ENCODE results near the gene IL12A.

IL12A gene

GRCh38 chr3:160022068-160022467 lies 33.4 kb downstream of the IL12A start:
- no peak overlapping the region for H2BK5ac ChIP-seq (ENCODE audit: low read depth, low read length, poor library complexity)
- H2BK120ac ChIP-seq (ENCODE audit: insufficient read depth, low read length, poor library complexity): no peak overlapping the region
- no peak overlapping the region for H2AK5ac ChIP-seq (ENCODE audit: low read length)
- no peaks in the 10 kb centered on the region for H3K36me3 ChIP-seq (ENCODE audit: control insufficient read depth in 1 of 2, insufficient read depth in 2 of 2, low read length in 2 of 2)
- no peak overlapping the region for H3K27ac ChIP-seq (ENCODE audit: low read depth, low read length)
- H3K4me2 ChIP-seq (ENCODE audit: low read length): no peak overlapping the region
- H3K4ac ChIP-seq (ENCODE audit: low read depth, low read length): no peak overlapping the region
- H4K12ac ChIP-seq (ENCODE audit: low read depth, low read length): no peak overlapping the region
- no peak overlapping the region for H4K91ac ChIP-seq (ENCODE audit: low read depth, low read length)
- no peak overlapping the region for H2BK12ac ChIP-seq (ENCODE audit: low read length)
- no peak overlapping the region for H4K8ac ChIP-seq (ENCODE audit: low read depth, low read length)
- no peaks in the 10 kb centered on the region for H3K4me1 ChIP-seq (ENCODE audit: control insufficient read depth in 1 of 2, insufficient read depth in 2 of 2, low read length in 2 of 2)
- DNase-seq: no peak
- H3K23ac ChIP-seq (ENCODE audit: low read length): no peak overlapping the region
- no peak overlapping the region for H3K14ac ChIP-seq (ENCODE audit: low read length)
- no peaks in the 10 kb centered on the region for H3K79me1 ChIP-seq (ENCODE audit: low read length)
- H3K4me3 ChIP-seq (ENCODE audit: low read depth, low read length): no peak overlapping the region
- H3K79me2 ChIP-seq (ENCODE audit: control insufficient read depth, insufficient read depth, low read length, poor library complexity): no peaks in the 10 kb centered on the region
- H3K9me3 ChIP-seq (ENCODE audit: insufficient read depth, low read depth, low read length): no peaks in the 10 kb centered on the region
- no peaks in the 10 kb centered on the region for H3K27me3 ChIP-seq (ENCODE audit: insufficient read depth, low read length)
- no peak overlapping the region for H2AFZ ChIP-seq (ENCODE audit: insufficient read depth, low read length, poor library complexity)
- no CpG with 5 or more reads among the region's 9 CpGs for WGBS (ENCODE audit: extremely low coverage, insufficient coverage, insufficient read length)
- no peak overlapping the region for H3K9ac ChIP-seq (ENCODE audit: low read length)
- no peak overlapping the region for H3K18ac ChIP-seq (ENCODE audit: low read length)

DNA sequence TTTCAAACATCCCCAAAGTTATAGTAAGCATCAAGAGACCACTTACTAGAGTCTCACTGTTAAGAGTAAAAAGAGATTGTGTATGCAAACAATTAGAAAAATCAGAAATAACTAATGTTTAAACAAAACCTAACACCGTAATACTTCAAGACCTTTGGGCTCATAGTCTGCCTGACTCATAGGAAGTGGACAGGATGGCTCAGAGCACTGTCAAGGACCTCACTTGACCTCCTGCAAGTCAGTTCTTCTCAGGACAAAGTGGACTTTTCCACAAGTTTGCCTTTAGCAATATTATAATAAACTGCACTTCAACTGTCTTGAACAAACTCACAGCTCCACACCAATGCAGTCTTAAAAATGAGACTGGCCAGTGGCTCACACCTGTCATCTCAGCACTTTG lies 34.8 kb downstream of the IL12A start:
- Histone ChIP-seq H3K18ac (ENCODE audit: low read length) (no peak overlapping the region), H3K79me2 (ENCODE audit: control insufficient read depth, insufficient read depth, low read length, poor library complexity) (no peaks in the 10 kb centered on the region), H4K12ac (ENCODE audit: low read depth, low read length) (no peak overlapping the region), H3K9me3 (ENCODE audit: insufficient read depth, low read depth, low read length) (no peaks in the 10 kb centered on the region), H2AFZ (ENCODE audit: insufficient read depth, low read length, poor library complexity) (no peak overlapping the region), H3K27ac (ENCODE audit: low read depth, low read length) (no peak overlapping the region), H3K4me3 (ENCODE audit: low read depth, low read length) (no peak overlapping the region), H3K79me1 (ENCODE audit: low read length) (no peaks in the 10 kb centered on the region), H2BK12ac (ENCODE audit: low read length) (no peak overlapping the region), H2AK5ac (ENCODE audit: low read length) (no peak overlapping the region), H3K36me3 (ENCODE audit: control insufficient read depth in 1 of 2, insufficient read depth in 2 of 2, low read length in 2 of 2) (no peaks in the 10 kb centered on the region), H3K4ac (ENCODE audit: low read depth, low read length) (no peak overlapping the region), H3K9ac (ENCODE audit: low read length) (no peak overlapping the region), H2BK120ac (ENCODE audit: insufficient read depth, low read length, poor library complexity) (no peak overlapping the region), H3K4me2 (ENCODE audit: low read length) (no peak overlapping the region), H2BK5ac (ENCODE audit: low read depth, low read length, poor library complexity) (no peak overlapping the region), H3K4me1 (ENCODE audit: control insufficient read depth in 1 of 2, insufficient read depth in 2 of 2, low read length in 2 of 2) (no peaks in the 10 kb centered on the region), H4K91ac (ENCODE audit: low read depth, low read length) (no peak overlapping the region), H3K23ac (ENCODE audit: low read length) (no peak overlapping the region), H4K8ac (ENCODE audit: low read depth, low read length) (no peak overlapping the region), H3K14ac (ENCODE audit: low read length) (no peak overlapping the region), H3K27me3 (ENCODE audit: insufficient read depth, low read length) (no peaks in the 10 kb centered on the region)
- DNase-seq: no peak
- no CpG with 5 or more reads among the region's 1 CpG for WGBS (ENCODE audit: extremely low coverage, insufficient coverage, insufficient read length)

GRCh38 chr3:160027541-160028195 lies 39.0 kb downstream of the IL12A start:
- no peaks in the 10 kb centered on the region for H3K4me1 ChIP-seq (ENCODE audit: control insufficient read depth in 1 of 2, insufficient read depth in 2 of 2, low read length in 2 of 2)
- H2AFZ ChIP-seq (ENCODE audit: insufficient read depth, low read length, poor library complexity): no peak overlapping the region
- no peak overlapping the region for H3K4me2 ChIP-seq (ENCODE audit: low read length)
- H4K8ac ChIP-seq (ENCODE audit: low read depth, low read length): no peak overlapping the region
- no peaks in the 10 kb centered on the region for H3K27me3 ChIP-seq (ENCODE audit: insufficient read depth, low read length)
- no peak overlapping the region for H3K27ac ChIP-seq (ENCODE audit: low read depth, low read length)
- H4K91ac ChIP-seq (ENCODE audit: low read depth, low read length): no peak overlapping the region
- no peaks in the 10 kb centered on the region for H3K9me3 ChIP-seq (ENCODE audit: insufficient read depth, low read depth, low read length)
- H3K18ac ChIP-seq (ENCODE audit: low read length): no peak overlapping the region
- H3K79me1 ChIP-seq (ENCODE audit: low read length): no peaks in the 10 kb centered on the region
- H3K36me3 ChIP-seq (ENCODE audit: control insufficient read depth in 1 of 2, insufficient read depth in 2 of 2, low read length in 2 of 2): no peaks in the 10 kb centered on the region
- no peaks in the 10 kb centered on the region for H3K79me2 ChIP-seq (ENCODE audit: control insufficient read depth, insufficient read depth, low read length, poor library complexity)
- no peak overlapping the region for H4K12ac ChIP-seq (ENCODE audit: low read depth, low read length)
- no peak overlapping the region for H2BK12ac ChIP-seq (ENCODE audit: low read length)
- WGBS (ENCODE audit: extremely low coverage, insufficient coverage, insufficient read length): no CpG with 5 or more reads among the region's 6 CpGs
- H3K4me3 ChIP-seq (ENCODE audit: low read depth, low read length): no peak overlapping the region
- H3K9ac ChIP-seq (ENCODE audit: low read length): no peak overlapping the region
- H3K23ac ChIP-seq (ENCODE audit: low read length): no peak overlapping the region
- H2BK5ac ChIP-seq (ENCODE audit: low read depth, low read length, poor library complexity): no peak overlapping the region
- H3K4ac ChIP-seq (ENCODE audit: low read depth, low read length): no peak overlapping the region
- no peak for DNase-seq
- H3K14ac ChIP-seq (ENCODE audit: low read length): no peak overlapping the region
- H2BK120ac ChIP-seq (ENCODE audit: insufficient read depth, low read length, poor library complexity): no peak overlapping the region
- H2AK5ac ChIP-seq (ENCODE audit: low read length): no peak overlapping the region

DNA sequence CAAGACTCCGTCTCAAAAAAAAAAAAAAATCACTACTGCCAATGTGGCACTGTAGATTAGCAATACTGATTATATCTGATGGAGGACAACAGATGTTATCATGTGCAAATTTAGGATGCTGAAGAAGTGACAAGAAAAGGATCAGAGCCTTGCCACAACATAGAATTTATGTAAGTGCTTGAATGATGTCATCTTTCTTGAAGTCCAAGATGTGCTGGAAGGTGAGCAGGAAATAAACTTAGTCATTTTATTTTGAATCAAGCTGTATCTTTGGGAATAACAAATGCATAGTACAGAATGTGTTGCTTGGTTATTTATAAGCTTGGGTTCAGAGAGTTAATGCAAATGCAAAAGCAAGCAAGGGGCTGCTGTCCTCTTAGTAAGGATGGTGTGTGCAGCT lies 47.1 kb downstream of the IL12A start:
- no CpG with 5 or more reads among the region's 1 CpG for WGBS (ENCODE audit: extremely low coverage, insufficient coverage, insufficient read length)
- H3K4me2 ChIP-seq (ENCODE audit: low read length): no peak overlapping the region

More for the DNA sequence above, 47.1 kb downstream of the IL12A start:
- Histone ChIP-seq H3K4me1 (ENCODE audit: control insufficient read depth in 1 of 2, insufficient read depth in 2 of 2, low read length in 2 of 2) (peaks cover 2 to 5% of the 10 kb centered on the region in 2 experiments), H4K12ac (ENCODE audit: low read depth, low read length) (no peak overlapping the region), H3K79me2 (ENCODE audit: control insufficient read depth, insufficient read depth, low read length, poor library complexity) (no peaks in the 10 kb centered on the region), H3K23ac (ENCODE audit: low read length) (no peak overlapping the region), H2BK120ac (ENCODE audit: insufficient read depth, low read length, poor library complexity) (no peak overlapping the region), H2BK5ac (ENCODE audit: low read depth, low read length, poor library complexity) (no peak overlapping the region), H2BK12ac (ENCODE audit: low read length) (no peak overlapping the region), H3K9me3 (ENCODE audit: insufficient read depth, low read depth, low read length) (no peaks in the 10 kb centered on the region), H2AK5ac (ENCODE audit: low read length) (no peak overlapping the region), H3K4me3 (ENCODE audit: low read depth, low read length) (no peak overlapping the region), H3K9ac (ENCODE audit: low read length) (no peak overlapping the region), H2AFZ (ENCODE audit: insufficient read depth, low read length, poor library complexity) (no peak overlapping the region), H3K79me1 (ENCODE audit: low read length) (no peaks in the 10 kb centered on the region), H4K91ac (ENCODE audit: low read depth, low read length) (no peak overlapping the region), H3K27ac (ENCODE audit: low read depth, low read length) (no peak overlapping the region), H4K8ac (ENCODE audit: low read depth, low read length) (no peak overlapping the region), H3K4ac (ENCODE audit: low read depth, low read length) (no peak overlapping the region), H3K27me3 (ENCODE audit: insufficient read depth, low read length) (peaks cover 7% of the 10 kb centered on the region), H3K18ac (ENCODE audit: low read length) (no peak overlapping the region), H3K14ac (ENCODE audit: low read length) (no peak overlapping the region), H3K36me3 (ENCODE audit: control insufficient read depth in 1 of 2, insufficient read depth in 2 of 2, low read length in 2 of 2) (no peaks in the 10 kb centered on the region)
- no peak for DNase-seq

All from trophoblast cell (in vitro differentiated cells and primary cell).